ENCODE measurements around the gene RFT1.

RFT1 gene

DNA sequence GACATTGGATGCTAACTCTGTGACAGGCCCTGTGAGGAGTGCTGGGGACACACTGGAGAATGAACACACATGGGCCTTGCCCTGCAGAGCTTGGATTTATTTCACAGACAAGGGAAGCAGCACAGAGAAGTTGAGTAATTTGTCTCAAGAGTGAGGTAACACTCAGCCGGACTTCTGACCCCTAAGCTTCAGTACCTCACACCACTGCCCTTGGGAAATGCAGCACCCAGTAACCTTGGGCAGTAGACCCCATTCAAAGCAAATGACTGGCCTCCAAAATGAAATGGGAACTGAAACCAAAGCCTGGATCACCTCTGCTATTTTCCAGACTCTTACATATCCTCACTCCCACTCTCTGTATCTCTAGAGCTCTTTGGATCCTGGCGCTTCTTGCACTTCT lies 37.3 kb downstream of the RFT1 start:
- no peak overlapping the region for H3K4me3 ChIP-seq (ENCODE audit: low read depth, low read length)

DNA sequence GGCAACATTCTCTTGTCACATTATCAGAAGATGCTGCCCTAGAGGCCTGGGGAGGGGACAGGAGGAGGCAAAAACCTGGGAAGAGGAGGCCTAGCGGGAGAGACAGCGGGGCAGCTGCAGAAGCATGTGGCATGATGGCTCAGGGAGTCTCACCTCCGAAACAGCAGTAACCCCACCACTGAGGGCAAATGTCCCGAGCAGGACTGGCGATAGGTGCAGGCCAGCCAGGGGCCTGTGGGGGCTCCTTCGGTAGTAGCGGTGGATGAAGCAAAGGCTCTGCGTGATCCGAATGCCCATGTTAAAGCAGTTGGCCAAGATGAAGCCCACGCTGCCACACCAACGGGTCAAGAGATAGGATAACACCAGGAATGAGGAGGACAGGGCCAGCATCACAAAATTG lies 38.0 kb downstream of the RFT1 start:
- H3K4me3 ChIP-seq (ENCODE audit: low read depth, low read length): no peak overlapping the region

DNA sequence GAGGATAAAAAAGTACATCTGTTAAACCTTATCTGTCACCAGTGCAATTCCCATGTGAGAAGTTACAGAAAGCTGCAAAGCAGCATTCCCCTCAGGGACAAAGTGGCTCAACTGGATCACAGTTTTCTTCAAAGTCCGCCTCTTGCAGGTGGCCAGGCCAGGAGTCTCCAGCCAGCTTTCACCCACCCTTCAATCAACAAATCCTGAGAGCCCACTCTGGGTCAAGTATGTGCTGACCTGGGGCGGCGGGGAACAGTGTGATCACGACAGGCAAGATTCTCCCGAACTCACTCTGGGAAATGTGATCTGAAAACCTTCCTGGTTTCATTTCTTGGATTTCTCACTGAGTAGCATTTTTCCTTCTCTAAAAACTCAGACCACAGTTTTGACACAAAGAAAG lies 39.2 kb downstream of the RFT1 start:
- no peak overlapping the region for H3K4me3 ChIP-seq (ENCODE audit: low read depth, low read length)

DNA sequence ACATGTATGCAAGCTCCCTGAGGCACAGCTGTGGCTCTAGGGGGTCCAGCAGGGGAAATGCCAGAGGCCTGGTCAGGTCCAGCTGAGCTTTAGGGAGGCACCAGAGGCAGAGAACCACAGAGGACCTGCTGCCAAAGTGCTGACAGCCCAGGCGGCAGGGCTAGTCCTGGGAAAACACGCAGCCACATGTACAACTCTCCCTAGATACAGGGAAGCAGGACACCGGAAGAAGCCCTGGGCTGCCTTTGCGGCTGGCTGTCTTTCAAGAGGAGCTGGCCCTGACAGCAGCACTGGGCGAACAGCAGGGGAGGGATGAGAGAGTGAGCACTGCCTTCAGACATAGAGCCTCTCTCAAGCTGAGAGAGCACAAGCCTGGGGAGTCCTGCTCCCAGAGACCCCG lies 40.7 kb downstream of the RFT1 start:
- no peak overlapping the region for H3K4me3 ChIP-seq (ENCODE audit: low read depth, low read length)

DNA sequence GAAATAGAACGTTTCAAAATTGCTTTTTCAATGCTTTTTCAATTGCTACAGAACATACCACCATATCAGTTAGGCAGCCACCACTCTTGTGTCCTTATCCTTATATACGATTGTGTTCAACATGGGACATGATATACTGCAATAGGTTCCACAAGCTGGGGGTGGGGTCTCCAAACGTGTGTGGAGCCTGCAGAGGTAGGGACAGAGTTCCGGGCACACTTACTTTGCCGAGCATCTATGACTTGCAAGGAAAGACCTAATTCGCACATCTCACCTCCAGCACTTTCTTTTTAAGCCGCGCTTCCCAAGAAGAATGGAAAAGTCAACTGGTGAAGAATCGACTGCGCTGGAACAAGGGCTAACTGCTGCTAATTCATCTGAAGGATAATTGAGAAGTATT lies 44.8 kb downstream of the RFT1 start:
- H3K4me3 ChIP-seq (ENCODE audit: low read depth, low read length): no peak overlapping the region

DNA sequence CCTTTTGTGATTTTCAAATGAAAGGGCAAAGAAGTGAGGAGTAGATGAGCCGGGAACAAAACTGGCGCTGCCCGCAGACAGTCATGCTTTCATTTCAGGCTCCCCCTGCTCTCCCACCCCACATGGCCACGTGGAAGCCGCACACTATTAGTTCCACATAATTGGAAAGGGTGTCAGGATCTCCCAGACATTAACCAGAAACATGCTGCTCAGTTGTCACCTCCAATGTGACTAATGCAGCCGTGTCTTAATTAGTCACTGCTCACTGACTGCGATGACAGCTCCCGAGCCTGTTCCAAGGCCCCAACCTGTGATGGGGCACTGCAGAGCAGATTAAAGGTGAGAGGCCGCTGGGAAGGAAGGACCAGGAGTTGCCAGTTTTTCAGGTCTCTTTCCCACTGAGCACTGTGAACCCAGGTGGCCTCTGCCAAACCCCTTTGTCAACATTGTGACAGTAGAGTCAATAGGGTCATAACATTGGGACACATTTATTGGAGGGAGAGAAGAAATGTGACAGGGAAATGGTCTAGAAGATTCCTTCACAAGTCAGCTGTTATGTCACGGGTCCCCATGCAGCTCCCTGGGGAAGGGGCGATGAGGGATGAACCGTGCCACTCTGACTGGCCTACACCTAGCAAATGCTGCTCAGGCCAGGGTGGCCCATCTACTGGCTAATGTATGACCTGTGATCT lies 45.8 kb downstream of the RFT1 start:
- no peak overlapping the region for H3K4me3 ChIP-seq (ENCODE audit: low read depth, low read length)

DNA sequence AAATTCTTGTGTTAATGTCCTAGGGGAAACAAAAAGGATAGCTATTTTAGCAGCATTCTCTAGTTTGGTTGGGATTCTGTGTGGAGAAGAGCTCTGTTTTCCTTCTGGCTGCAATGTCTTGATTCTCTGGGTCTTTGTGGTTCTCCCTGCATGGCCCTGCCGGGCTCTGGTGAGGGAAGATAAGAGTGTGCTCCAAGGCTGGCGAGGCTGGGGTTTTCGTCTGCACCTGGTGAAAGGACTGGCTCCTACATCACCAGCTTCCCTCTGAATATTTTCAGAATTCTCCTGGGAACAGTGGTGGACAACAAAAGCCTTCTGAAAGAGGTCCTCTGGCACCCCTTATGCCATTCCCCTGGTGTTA lies 46.3 kb downstream of the RFT1 start:
- H3K4me3 ChIP-seq (ENCODE audit: low read depth, low read length): no peak overlapping the region

DNA sequence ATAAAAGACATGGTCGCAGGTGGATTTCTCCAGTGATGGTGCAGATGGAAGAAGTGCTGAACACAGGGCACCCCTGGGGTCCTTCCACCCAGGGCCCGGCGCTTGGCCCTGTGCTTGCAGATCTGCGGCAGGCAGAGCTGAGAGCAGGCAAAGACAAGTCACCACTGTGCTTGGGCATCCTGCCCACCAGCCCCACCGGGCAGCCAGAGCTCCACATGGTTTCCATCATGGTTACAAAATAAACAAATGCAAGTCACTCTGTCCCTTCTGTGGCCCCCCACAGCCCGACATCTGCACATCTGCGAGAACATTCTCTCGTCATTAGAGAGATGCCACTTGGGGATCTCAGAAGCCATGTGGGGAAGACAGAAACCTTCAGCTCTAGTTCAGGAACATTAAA lies 46.7 kb downstream of the RFT1 start:
- H3K4me3 ChIP-seq (ENCODE audit: low read depth, low read length): no peak overlapping the region

DNA sequence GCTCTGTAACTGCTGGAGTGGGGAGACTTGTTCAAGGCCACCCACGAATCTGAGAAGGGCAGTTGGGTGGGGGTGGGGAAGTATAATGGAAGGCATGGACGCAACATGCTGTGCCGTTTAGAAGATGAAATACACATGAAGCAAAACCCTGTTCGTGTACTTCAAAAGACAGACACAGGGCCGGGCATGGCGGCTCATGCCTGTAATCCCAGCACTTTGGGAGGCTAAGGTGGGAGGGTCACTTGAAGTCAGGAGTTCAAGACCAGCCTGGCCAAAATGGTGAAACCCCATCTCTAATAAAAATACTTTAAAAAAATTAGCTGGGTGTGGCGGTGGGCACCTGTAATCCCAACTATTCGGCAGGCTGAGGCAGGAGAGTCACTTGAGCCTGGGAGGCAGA lies 47.5 kb downstream of the RFT1 start:
- no peak overlapping the region for H3K4me3 ChIP-seq (ENCODE audit: low read depth, low read length)

DNA sequence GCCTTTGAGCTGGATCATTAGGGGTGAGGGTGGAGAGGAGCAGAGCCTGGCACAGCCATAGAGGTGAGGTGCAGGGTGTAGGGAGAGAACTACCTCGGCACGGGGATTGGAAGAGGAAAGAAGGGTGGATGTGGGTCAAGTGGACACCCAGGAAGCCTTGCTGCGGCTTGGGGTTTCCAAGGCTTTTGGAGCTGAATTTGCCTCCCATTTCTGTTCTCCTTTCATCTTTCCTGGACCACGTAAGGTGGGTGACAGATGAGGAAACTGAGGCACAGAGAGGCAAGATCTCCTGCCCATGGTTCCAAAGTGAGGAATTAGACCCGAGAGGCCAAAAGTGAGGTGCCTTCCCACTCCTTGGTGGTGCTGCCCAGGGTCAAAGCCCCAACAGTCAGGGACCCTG lies 48.9 kb downstream of the RFT1 start:
- H3K4me3 ChIP-seq (ENCODE audit: low read depth, low read length): no peak overlapping the region

DNA sequence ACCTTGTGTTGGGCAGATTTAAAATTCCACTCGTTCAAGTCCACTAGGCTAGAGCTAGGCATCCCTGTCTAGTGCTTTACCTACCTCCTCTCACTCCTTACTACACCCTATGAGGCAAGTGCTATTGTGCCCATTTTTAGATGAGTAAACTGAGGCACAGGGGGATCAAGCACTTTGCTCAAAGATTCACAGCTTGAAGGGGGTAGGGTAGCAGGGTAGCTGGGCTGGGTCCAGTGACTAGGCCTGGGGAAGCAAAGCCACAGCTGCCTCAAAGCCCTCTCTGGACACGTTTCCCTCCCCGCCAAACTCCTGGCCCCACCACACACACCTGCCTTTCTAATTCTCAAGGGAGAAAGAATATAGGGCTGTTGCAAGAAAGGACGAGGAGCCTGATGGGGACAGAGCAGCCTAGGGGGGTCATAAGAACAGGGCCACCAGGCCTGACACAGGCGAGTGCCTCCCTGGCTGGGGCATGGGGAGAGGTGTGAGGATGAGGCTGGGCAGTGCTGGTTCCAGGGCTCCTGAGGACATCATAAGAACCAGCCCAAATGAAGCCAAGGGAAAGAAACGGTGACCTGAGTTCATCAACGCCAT lies 49.5 kb downstream of the RFT1 start:
- no peak overlapping the region for H3K4me3 ChIP-seq (ENCODE audit: low read depth, low read length)

DNA sequence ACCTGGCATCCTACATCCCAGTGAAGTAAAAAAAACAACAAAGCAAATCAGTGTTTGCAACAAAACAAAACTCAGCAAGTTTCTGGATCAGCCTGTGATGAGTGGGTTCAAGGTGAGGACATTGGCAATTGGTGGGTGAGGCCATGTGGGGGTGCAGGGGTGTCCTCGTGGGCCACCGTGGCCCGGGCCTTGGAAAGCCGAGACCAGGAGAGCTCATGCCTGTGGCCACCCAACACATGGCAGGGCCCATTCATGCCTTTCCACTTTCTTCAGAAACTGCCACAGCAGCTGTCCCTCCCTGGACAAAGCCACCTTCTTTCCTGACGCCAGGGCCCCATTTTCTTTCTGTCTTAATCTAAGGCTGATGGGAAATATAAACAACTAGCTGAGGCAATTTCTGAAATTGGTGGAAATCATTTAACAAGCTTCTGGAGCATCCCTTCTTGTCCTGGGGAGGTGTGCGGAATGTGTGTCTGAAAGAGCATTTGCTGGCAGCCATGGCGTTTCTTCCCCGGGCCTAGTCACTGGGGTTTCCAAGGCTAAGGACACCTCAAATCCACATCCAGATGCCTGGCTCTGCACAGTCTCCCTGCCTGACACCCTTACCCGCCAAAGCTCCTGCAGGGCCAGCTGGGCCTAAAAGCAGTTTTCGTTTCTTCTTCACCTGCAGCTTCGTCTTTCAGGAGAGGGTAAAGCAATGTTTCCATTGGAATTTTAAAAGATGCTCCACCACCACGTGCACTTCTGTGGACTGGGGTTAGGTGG lies 50.3 kb downstream of the RFT1 start:
- no peak overlapping the region for H3K4me3 ChIP-seq (ENCODE audit: low read depth, low read length)

DNA sequence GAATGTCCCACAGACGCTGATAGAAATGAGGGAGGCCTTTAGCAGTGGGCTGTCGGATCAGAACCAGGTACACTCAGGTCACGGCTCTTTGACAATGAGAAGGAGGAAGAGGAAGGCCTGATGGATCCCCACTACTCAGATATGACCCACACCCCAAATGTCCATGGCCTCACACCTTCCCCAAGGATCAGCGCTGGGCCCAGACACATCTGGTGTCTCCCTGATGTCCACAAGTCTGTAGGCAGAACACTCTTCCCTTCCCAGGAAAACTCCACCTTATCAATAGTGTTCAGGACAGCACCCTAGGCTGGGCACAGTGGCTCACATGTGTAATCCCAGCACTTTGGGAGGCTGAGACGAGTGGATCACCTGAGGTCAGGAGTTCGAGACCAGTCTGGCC lies 51.1 kb downstream of the RFT1 start:
- no peak overlapping the region for H3K4me3 ChIP-seq (ENCODE audit: low read depth, low read length)

DNA sequence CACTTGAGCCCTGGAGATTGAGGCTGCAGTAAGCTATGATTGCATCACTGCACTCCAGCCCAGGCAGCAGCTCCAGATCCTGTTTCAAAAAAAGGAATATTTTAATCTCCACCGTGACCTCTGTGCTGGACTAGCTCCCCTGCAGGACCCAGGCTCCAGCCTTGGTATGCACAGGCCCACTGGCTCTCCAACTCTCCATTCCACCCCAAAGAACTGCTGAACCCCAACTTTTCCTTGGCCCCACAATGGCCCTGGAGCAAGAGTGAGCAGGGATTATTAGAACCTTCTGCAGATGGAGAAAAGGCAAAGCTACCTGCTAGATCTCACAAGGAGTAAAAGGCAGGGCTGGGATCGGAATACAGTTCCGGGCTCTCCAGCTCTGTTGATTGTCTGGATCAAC lies 51.6 kb downstream of the RFT1 start:
- no peak overlapping the region for H3K4me3 ChIP-seq (ENCODE audit: low read depth, low read length)

DNA sequence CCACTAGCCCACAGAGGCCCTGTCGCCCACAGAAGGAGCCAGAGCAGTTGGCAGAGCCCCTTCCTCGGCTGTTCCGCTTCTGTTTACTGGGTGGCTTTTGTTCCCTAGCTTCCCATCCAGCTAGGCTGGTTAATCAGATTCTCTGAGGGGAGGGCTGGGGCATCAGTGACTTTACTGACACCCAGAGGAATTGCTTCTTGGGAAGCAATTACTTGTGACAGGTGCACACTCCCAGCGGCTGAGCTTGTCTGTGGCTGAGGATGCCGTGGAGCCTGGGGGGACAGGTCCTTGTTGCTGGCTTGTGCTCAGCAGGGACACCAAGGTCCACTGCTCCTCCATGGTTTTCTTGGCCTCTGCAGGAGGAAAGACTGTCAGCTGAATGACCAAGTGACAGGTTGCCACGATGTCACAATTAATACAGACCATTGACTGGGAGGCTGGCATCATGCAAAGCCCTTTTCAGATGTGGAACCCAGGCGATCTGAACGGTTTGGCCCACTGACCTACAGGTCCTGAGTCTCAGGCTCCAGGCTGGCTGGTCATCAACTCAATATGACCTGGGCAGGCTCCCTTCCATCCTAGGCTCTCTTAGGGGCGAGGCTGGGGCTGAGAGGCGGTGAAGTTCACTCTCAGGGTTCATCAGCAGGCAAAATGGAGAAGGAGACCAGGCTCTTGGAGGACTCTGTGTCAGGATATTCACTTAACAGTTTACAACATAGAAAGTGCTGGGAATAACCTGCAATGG lies 52.6 kb downstream of the RFT1 start:
- no peak overlapping the region for H3K4me3 ChIP-seq (ENCODE audit: low read depth, low read length)

DNA sequence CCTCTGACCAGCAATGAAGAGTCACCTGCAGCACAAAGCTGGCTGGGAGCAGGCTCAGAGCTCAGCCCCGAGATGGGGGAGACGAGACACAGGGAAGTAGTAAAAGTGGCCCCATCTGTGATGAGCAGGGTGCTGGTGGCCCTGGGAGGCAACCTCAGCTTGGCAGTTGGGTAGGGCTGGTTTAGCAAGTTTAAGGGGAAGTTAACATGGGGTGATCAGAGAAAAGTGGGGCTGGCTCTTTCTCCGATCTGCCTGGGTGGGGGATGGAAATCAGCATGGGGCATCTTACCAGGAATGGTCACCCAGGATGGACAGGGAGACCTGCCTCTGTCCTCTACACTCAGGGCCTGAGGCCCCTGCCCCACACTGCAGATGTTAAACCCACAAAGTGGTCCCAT lies 54.5 kb downstream of the RFT1 start:
- no peak overlapping the region for H3K4me3 ChIP-seq (ENCODE audit: low read depth, low read length)

DNA sequence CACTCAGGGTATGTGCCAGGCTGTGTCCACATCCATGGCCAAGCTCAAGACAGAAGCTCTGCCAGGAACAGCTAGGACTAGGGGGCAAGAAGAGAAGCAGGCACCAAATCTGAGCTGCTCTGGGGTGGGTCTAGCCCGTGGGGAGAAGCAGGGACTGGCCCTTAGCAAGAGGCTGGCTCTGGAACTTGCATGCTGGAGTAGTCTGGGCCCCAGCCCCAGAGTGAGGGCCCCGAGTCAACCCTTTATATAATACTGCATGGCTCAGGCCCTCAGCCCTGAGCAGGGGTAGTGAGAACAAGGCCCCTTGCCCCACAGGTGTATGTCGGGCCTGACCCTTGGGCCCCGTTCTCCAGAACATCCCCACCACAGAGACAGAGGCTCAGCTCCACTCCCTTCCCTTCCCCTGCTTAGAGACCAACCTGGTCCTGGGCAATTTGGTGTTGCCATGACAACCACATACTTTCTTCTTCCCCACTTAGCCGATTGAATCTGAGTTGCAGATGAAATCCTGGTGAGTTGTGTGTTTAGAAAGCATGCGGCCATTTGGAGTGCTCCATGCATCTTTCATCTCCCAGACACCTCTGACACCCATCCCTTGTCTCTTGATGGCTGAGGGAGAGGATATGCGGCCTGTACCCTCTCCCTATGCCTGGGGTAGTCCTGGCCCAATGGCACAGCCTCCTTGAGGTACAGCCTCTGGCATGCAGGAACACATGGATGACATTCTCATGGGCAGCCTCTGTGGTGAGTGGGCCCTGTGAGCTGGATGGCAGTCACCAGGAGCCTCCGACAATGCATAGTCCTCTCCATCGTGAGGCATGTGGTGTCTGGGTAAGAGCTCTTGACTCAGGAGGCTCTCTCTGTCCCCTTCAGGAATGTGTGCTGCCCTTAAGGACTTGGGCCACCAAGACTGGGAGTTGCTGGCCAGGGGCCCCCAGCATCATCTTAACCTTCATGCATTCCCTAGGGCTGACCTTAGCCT lies 55.2 kb downstream of the RFT1 start:
- H3K4me3 ChIP-seq (ENCODE audit: low read depth, low read length): no peak overlapping the region

DNA sequence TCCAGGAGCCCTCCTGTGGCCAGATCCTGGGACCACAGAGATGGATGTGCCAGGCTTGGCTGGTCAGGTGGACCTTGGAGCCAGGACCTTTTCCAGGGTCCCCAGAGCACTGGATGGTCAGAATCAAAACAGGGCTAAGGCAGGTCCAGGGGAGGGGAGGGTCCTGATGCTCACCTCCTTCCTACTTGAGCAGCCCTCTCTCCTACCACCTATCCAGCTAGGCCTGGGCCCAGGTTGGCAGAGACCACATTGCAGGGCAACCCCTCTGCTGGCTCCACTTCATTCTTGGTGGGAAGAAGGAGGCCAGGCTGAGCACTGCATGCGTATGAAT lies 55.9 kb downstream of the RFT1 start:
- no peak overlapping the region for H3K4me3 ChIP-seq (ENCODE audit: low read depth, low read length)

DNA sequence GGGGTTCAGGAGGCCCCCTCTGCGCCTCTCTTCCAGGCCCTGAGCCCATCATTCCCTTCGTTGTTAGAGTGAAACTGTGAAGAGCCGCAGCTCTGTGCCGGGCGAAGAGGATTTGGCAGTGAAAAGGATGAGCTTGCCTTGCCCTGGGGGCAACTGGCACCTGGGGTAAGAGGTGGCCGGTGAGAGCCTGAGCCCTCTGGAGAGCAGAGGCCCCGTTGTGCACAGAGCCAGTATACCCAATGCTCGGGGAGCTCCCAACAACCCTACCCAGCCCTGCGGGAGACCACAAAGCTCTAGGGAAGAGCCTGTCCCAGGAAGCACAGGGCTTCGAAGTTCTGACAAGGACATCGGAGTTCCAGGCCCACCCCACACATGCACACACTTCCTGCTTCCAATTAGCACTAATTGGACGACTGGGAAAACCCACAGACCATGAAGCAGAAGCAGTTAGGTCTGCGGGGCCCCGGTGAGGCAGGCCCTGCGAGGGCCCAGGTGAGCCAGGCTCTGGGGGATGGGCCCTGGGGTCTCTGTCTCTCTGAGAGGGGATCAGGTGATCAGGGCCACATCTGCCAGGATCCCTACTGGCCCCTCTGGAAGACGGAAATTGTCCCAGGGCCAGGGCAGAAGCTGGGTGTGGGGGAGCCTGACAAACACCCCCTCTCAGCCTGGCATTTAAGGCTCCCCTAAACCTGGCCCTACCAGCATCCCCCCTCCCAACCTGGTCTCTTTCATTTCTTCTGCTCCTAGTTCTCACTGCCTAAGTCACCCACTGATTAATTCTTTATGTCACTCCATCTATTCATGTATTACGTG lies 56.5 kb downstream of the RFT1 start:
- H3K4me3 ChIP-seq (ENCODE audit: low read depth, low read length): no peak overlapping the region

Measured in iPS-11a (cell line).